Measurements from ENCODE around the gene RNASE12. TPM values are rescaled to one million over a fixed set of nuclear protein-coding genes. Genes with fewer than 3 reads are reported as not detected.

RNASE12 gene
- total and polyA plus RNA-seq, 9 of the 15 experiments (the other 6 are each of a cell fraction or from before 2014, with no cell fraction given), result 0.24 TPM; not detected in 8

DNA sequence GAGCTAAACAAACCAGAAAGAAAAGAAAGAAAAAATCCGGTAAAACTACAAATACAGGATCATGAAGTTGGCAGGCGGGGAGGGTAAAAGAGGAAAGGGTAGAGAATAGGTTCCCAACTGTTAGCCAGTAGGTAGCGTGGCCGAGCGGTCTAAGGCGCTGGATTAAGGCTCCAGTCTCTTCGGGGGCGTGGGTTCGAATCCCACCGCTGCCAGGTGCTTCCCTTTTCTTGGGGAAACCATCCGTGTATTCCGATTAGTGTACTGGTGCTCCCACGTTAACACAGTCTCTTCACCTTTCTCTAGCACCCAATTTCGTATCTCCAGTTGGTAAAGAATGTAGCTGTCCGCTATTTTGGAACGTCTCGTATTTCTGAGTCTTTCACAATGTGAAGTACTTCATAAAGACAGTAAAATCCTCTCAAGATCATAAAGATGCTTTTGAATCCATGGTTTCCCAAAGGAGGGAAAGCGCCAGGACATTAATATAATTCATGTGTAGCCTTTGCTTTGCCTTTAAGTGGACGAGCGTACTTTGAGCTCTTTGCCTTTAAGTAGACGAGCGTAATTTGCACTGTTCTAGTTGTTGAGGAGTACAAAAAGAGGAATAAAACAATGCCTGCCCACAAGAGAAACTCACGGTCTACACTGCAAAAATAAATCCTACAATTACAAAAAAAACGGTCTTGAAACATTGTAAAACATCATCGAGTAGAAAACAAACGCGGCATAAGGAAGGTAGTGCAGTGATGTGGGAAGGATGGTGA, 19.0 kb upstream of the RNASE12 start (continued):
- TF ChIP-seq, protein P1, sequence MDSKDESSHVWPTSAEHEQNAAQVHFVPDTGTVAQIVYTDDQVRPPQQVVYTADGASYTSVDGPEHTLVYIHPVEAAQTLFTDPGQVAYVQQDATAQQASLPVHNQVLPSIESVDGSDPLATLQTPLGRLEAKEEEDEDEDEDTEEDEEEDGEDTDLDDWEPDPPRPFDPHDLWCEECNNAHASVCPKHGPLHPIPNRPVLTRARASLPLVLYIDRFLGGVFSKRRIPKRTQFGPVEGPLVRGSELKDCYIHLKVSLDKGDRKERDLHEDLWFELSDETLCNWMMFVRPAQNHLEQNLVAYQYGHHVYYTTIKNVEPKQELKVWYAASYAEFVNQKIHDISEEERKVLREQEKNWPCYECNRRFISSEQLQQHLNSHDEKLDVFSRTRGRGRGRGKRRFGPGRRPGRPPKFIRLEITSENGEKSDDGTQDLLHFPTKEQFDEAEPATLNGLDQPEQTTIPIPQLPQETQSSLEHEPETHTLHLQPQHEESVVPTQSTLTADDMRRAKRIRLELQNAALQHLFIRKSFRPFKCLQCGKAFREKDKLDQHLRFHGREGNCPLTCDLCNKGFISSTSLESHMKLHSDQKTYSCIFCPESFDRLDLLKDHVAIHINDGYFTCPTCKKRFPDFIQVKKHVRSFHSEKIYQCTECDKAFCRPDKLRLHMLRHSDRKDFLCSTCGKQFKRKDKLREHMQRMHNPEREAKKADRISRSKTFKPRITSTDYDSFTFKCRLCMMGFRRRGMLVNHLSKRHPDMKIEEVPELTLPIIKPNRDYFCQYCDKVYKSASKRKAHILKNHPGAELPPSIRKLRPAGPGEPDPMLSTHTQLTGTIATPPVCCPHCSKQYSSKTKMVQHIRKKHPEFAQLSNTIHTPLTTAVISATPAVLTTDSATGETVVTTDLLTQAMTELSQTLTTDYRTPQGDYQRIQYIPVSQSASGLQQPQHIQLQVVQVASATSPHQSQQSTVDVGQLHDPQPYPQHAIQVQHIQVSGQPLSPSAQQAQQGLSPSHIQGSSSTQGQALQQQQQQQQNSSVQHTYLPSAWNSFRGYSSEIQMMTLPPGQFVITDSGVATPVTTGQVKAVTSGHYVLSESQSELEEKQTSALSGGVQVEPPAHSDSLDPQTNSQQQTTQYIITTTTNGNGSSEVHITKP (IDR thresholded peaks at IDR 0.05; ENCODE audit: partially characterized antibody), result no peak
- TF ChIP-seq, protein P2, sequence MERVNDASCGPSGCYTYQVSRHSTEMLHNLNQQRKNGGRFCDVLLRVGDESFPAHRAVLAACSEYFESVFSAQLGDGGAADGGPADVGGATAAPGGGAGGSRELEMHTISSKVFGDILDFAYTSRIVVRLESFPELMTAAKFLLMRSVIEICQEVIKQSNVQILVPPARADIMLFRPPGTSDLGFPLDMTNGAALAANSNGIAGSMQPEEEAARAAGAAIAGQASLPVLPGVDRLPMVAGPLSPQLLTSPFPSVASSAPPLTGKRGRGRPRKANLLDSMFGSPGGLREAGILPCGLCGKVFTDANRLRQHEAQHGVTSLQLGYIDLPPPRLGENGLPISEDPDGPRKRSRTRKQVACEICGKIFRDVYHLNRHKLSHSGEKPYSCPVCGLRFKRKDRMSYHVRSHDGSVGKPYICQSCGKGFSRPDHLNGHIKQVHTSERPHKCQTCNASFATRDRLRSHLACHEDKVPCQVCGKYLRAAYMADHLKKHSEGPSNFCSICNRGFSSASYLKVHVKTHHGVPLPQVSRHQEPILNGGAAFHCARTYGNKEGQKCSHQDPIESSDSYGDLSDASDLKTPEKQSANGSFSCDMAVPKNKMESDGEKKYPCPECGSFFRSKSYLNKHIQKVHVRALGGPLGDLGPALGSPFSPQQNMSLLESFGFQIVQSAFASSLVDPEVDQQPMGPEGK (CRISPR knock-in tag; IDR thresholded peaks at IDR 0.05; ENCODE audit: borderline replicate concordance), result no peak
- TF ChIP-seq ETV1 (tag; conservative IDR thresholded peaks at IDR 0.05; ENCODE audit: low read depth), result no peak
- TF ChIP-seq TEAD1 (CRISPR knock-in tag; IDR thresholded peaks at IDR 0.05), result 0 out of 4 replicates have a peak, but pooled peaks of 1 of the 2 experiments have one; percentile 37
- no peak for TF ChIP-seq RBBP5 (IDR thresholded peaks at IDR 0.05; ENCODE audit: borderline replicate concordance, insufficient read depth, low read length, poor library complexity, severe bottlenecking)
- no peak for TF ChIP-seq POLR2AphosphoS2 (IDR thresholded peaks at IDR 0.05; ENCODE audit: low read length)
- TF ChIP-seq CHD2 (IDR thresholded peaks at IDR 0.05; ENCODE audit: low read depth, low read length), result peak; percentile 41; the same call in 1 of the 2 replicates
- TF ChIP-seq, protein P3, sequence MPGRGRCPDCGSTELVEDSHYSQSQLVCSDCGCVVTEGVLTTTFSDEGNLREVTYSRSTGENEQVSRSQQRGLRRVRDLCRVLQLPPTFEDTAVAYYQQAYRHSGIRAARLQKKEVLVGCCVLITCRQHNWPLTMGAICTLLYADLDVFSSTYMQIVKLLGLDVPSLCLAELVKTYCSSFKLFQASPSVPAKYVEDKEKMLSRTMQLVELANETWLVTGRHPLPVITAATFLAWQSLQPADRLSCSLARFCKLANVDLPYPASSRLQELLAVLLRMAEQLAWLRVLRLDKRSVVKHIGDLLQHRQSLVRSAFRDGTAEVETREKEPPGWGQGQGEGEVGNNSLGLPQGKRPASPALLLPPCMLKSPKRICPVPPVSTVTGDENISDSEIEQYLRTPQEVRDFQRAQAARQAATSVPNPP (IDR thresholded peaks at IDR 0.05; ENCODE audit: borderline replicate concordance, insufficient read depth, insufficient read length), result no peak
- 0 out of 4 replicates have a peak, but pooled peaks of 1 of the 2 experiments have one; percentile 22 for TF ChIP-seq MAZ (CRISPR knock-in tag; conservative IDR thresholded peaks at IDR 0.05 in 1 of 2, IDR thresholded peaks at IDR 0.05 in 1 of 2)
- TF ChIP-seq, protein P4, sequence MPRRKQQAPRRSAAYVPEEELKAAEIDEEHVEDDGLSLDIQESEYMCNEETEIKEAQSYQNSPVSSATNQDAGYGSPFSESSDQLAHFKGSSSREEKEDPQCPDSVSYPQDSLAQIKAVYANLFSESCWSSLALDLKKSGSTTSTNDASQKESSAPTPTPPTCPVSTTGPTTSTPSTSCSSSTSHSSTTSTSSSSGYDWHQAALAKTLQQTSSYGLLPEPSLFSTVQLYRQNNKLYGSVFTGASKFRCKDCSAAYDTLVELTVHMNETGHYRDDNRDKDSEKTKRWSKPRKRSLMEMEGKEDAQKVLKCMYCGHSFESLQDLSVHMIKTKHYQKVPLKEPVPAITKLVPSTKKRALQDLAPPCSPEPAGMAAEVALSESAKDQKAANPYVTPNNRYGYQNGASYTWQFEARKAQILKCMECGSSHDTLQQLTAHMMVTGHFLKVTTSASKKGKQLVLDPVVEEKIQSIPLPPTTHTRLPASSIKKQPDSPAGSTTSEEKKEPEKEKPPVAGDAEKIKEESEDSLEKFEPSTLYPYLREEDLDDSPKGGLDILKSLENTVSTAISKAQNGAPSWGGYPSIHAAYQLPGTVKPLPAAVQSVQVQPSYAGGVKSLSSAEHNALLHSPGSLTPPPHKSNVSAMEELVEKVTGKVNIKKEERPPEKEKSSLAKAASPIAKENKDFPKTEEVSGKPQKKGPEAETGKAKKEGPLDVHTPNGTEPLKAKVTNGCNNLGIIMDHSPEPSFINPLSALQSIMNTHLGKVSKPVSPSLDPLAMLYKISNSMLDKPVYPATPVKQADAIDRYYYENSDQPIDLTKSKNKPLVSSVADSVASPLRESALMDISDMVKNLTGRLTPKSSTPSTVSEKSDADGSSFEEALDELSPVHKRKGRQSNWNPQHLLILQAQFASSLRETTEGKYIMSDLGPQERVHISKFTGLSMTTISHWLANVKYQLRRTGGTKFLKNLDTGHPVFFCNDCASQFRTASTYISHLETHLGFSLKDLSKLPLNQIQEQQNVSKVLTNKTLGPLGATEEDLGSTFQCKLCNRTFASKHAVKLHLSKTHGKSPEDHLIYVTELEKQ (CRISPR knock-in tag; IDR thresholded peaks at IDR 0.05), result no peak
- no peak for TF ChIP-seq YY1 (IDR thresholded peaks at IDR 0.05; ENCODE audit: borderline replicate concordance in 1 of 3, control insufficient read depth in 1 of 3, extremely low read depth in 1 of 3, insufficient read depth in 3 of 3, insufficient read length in 1 of 3, insufficient replicate concordance in 2 of 3, low read depth in 1 of 3, low read length in 2 of 3)
- no peak for TF ChIP-seq CREB3 (tag; conservative IDR thresholded peaks at IDR 0.05; ENCODE audit: low read depth)

Data from K562 (cell line).